Measurements from ENCODE around the gene DFFA.
"Not testable (repeated sequence)": the region's sequence is repeated elsewhere in the genome, so short reads cannot be mapped to it uniquely, and the experiment has no call there.

Gene DFFA

DNA sequence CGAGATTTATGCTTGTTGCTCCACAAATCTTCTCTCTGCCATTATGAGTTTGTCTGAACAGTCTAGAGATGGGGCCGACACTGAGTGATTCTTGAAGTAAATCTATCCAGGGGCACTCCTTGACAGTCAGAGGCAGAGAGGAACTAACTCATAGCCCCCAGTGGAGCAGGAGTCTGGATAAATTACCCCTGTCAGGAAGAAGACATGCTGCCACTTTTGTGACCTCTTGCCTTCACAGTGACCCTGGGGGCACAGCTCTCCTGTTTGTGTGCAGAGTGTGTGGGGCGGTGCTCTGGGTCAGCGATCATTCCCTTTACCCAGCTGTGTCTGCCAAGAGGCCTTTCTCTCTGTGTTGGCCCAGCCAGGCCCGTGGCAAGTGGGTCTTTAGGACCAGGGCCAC, 31.9 kb upstream of the DFFA start:
- DNase-seq: no peak

DNA sequence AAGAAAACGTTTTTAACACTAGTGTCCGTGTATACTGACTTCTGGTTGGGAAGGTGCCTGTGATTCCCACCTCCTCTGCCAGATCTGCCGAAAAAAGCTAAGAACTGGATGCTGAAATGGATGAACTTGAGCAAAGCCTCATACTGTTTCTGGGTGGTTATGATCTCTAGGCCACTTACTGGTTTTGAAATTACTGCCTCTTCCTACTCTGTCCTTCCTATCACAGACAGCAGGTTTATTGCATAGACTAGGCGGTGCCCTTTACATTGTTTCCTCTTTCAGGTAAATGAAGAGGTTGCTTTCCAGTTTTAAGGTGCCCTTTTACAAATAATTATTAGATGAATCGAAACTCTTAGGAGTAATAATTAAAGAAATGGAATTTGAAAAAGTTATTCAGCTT, 29.9 kb upstream of the DFFA start:
- no peak for DNase-seq

DNA sequence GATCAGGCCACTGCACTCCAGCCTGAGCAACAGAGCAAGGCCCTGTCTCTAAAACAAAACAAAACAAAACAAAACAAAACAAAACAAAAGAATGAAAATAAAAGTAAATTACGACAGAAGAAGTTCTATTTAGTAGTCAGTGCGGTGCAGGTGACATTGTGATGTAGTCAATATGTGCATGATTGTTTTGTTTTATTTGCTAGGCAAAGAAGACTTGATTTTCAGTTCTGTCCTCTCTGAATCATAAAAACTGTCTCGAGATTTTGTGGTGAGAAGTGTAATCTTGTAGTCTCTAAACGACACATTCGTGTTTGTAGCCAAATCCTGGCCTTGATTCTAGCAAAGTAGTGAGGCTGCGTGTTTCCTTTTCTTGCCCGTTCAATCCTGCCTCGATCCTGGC, 25.9 kb upstream of the DFFA start:
- DNase-seq: no peak

DNA sequence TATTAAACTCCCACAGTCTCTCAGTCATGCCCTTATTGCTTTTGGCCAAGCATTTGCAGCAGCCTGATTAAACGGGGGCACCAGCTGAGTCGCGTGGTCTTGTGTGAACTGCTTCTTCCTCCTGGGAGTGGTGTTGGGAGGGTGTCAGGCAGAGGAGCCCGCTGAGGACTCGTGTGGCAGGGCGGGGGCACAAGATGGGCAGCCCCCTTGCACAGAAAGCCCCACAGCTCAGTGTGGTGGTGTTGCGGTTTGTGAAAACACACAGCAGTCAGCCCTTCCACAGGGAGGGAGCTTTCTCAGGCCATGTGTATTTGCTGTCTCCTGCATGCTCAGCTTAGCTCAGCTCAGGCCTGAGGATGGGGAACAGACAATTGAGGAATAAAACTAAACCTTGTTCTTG, 24.8 kb upstream of the DFFA start:
- no peak for DNase-seq

DNA sequence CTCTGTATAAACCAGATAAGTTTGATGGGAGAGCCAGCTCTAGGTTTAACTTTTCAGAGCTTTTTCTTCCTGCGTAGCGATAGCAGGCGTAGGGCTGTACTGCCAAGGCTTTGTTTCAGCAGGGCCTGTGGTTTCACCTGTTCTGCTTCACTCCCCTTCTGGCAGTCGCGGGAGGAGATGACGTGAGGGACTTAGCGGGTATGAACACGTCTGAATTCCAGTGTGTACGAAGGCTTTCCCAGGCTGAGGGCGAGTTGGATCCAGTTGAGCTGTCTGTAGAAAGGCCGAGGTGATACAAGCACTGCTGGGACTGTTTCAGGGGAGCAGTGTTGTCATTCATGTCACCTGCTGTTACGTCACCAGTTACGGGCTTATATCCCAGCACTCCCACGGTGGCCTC, 23.6 kb upstream of the DFFA start:
- no peak for DNase-seq

DNA sequence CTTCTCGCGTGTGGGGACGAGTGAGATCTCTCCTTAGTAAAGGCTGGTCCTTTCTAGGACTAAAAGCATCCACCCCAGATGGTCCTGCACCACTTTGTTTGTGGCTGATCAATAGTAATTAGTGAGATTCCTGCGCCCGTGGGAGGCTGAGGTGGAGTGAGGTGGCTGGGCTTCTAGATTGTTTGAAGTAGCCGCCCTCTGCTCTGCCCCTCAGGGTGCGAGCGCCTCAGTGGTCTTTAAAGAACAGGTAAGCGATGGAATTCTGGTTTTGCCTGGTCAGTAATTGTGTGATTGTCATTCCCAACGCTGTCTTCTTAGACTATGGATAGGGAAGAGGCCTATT, 23.1 kb upstream of the DFFA start:
- DNase-seq: no peak

DNA sequence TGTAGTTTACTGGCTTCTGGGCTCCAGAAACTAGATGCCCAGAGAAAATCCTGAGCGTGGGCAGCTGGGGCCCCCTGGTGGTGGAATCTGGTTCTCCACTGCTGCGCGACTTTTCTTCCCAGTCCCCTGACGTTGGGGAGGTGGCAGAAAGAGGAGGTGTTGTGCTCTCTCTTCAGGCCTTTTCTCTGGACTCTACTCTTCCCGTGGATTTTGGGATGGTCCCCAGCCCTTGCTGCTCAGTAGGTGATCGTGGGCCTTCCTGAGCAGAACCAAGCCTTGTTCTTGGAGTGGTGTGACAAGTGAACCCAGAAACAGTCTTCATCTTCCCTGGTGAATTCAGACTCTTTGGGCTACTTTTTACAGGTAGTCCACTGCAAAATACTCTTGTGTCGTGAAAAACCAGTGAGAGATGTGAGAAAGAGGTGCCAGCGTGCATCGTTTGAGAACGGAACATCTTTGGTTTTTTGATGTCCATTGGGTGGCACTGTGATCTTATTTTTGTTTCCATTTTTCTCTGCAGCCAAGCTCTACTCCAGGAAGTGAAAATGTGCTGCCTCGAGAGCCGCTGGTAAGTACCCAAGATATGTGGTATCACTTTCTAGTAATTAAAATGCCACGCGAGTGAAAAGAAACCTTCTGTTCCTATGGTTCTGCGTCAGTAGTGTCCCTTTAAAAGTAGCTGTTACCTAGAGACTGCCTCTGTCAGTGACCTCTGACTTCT, 22.6 kb upstream of the DFFA start:
- peak; percentile 83 for DNase-seq

DNA sequence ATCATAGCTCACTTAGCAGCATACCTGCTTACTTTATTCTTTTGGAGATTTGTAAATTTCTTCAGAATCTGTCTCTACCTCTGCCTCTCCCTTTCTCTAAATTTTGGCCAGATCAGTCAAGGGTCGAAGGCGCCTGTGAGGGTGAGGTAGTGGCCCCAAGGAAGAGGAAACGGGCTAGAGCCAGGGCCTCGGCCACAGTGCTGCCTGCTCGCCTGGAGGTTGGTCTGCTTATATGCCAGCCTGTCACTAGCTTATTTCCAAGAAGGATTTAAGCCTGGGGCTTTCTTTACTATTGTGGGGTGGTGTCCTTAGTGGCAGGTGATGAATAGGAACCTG, 22.1 kb upstream of the DFFA start:
- no peak for DNase-seq

DNA sequence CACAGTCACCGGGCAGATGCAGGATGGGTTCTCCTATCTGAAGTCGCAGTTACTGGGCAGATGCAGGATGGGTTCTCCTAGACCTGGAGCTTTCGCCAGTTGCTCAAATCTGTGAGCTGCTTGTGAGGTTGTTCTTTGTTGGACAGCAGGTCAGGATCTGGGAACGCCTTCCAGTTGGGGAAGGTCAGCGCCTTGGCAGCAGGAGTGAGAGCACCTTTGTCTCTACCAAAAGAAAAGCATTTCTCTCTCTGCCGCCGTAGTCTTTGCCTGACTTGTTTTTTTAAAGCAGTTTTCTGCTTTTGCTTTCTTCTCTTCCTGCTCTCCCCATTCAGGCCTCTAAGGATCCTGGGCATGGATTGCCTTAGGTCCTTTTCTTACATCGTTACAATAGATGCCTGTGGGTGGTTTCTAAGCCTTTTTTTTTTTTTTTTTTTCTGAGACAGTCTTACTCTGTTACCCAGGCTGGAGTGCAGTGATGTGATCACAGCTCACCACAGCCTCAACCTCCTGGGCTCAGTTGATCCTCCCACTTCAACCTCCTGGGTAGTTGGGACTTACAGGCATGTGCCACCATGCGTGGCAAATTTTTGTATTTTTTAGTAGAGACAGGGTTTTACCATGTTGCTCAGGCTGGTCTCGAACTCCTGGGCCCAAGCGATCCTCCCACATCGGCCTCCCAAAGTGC, 18.1 kb upstream of the DFFA start:
- DNase-seq: no peak

DNA sequence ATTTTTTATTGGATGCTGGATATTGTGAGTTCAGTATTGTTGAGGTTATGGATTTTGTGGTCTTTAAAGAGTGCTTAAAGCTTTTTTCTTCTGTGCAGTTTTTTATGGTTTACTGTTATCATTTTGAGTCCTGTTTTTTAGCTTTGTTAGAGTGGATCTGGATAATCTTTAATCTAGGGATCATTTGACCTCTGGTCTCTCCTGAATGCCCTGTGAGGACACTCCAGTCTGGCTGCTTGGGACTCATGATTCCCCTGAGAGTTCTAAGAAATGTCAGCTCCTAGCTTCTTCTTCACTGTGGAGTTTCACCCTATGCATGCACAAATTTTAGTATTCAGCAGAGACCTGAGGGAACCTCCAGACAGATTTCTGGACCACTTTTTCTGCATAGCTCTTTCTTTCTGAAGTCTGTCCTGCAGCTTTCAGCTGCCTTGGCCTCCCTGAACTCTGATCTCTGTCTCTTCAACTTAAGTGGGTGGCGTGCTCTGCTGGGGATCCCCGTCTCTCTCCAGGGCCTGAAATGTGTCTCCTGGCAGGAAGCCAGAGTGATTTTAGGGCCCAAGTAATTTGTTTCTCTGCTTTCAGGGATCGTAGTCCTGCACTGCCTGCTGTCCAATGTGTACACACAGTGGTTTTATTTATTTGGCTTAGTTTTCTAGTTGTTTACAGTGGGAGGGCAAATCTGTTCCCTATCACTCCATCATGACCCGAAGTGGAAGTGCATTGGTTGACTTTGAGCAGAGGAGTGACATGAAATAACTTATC, 17.1 kb upstream of the DFFA start:
- DNase-seq: no peak

DNA sequence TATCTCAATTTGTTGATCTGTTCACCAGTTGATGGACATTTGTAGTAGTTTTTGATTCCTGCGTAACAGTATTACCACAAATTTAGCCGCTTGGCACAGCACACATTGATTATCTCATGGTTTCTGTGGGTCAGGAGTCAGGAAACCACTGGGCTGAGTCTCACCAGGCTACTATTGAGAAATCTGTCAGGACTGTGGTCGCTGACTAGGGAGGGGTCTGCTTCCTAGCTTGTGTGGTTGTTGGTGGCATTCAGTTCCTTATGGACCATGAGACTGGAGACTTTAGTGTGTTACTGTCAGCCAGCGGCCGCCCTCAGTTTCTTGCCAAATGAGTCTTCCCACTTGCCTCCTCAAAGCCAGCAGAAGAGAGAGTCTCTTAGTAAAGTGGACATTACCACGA, 12.2 kb upstream of the DFFA start:
- no peak for DNase-seq

DNA sequence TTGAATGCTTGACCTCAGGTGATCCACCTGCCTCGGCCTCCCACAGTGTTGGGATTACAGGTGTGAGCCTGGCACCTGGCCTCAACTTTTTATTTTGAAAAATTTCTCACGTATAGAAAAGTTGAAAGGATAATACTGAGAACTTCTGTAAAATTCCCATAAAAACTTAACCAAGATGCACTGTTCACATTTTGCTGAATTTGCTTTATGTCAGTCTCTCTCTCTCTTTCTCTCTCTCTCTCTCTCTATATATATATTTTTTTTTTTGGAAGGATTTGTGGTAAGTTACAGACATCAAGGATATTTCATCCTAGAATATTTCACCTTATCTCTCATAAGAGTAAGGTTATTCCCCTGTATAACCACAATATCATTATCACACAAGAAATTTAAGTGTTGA, 8.3 kb upstream of the DFFA start:
- no peak for DNase-seq

DNA sequence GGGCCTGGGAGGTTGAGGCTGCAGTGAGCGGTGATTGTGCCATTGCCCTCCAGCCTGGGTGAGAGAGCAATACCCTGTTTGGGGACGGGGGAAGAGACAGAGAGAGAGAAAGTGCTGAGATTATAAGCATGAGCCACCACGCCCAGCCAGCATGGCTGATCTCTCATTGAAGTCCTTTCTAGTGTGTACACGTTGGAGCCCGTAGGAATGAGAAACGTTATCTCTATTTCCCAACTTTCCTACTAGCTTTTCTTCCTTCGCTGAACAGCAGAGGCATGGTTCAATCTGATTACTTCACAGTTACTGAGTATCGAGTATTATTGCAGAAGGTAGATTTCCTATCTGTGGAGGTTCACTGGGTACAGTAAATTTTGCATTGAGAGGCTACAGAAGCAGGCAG, 7.0 kb upstream of the DFFA start:
- DNase-seq: no peak

DNA sequence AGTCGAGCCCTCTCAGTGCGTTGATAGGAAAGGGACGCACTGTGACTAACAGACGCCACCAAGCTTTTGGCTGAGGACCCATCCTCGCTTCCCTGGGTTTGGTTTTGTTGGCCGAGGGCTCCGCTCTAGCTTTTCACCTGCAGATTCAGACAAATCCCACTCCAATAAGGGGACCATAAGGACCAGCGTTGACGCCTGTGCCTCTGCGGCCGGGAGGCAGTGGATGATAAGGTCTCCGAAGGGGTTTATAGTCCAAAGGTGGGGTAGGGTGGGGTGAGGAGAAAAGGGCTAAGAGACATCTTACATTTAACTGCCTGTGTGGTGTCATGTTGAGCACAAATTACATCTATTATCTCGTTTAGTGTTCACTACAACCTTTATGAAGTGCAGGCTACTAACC, 3.2 kb upstream of the DFFA start:
- no peak for DNase-seq

DNA sequence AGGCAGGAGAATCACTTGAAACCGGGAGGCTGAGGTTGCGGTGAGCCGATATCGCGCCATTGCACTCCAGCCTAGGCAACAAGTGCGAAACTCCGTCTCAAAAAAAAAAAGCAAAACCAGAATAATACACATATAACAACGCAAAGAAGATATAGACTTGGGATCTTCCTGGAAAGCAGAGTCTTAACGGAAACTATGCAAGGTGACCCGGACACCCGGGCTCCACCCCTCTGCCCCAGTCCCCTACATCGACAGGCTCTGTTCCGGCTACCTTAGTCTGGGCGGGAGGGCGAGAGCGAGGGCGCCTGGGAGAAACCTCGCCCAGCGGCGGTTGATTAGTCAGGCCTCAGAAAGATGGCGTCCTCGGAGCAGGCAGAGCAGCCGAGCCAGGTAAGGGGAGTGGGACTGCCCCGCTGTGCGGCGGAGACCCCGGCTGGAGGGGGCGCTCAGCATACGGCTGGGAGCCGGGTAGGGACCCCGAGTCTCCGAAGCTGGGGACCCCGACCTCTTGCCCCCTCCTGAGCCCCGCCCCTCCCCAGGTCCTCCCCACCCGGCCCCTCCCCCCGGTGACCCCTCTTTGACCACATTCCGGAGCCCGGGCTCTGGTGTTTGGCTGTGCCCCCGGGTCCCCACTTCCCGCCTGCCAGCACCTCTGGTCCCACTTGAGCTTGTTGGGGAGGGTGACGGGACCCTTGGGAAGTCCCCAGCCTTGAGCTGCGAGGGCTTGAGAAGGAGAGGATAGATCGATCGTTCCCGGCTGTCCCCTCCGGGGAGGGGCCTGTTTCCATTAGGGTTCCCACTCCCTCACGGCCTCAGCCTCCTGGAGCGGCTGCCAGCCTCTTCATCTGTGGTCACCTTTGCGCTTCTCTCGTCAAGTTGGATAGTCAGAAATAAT, 2.5 kb upstream of the DFFA start, which contains the start of gene PEX14:
Gene PEX14 (plus strand): TSS at position 338 of the 895 bp plus-strand sequence. CDS start 17 bp downstream, at position 355.
- peak; percentile 82 for DNase-seq

DNA sequence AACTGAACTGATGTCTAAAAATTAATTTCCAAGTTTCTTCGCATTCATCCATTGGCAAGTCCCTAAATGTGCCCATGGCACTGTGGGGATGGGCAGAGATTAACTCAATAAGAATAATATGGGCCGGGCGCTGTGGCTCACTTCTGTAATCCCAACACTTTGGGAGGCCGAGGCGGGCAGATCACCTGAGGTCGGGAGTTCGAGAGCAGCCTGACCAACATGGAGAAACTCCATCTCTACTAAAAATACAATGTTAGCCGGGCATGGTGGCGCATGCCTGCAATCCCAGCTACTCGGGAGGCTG, 1.9 kb upstream of the DFFA start:
- DNase-seq: not testable (repeated sequence)

DNA sequence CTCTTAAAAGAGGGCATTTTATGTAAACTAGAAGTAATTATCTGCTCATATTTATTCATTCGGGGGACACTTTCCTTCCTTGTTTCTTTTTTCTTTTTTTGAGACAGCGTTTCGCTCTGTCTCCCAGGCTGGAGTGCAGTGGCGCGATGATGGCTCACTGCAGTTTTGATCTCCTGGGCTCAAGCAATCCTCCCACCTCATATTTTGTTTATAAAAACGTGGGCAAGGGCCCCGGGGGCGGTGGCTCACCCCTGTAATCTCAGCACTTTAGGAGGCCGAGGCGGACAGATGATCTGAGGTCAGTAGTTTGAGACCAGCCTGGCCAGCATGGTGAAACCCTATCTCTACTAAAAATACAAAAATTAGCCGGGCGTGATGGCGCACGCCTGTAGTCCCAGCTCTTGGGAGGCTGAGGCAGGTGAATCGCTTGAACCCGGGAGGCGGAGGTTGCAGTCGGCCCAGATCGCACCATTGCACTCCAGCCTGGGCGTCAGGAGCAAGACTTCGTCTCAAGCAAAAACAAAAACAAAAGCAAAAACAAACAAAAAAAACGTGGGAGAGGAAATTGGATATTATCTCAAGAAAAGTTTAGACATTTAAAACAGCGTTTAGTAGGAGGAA, 926 bp upstream of the DFFA start:
- DNase-seq: no peak

DNA sequence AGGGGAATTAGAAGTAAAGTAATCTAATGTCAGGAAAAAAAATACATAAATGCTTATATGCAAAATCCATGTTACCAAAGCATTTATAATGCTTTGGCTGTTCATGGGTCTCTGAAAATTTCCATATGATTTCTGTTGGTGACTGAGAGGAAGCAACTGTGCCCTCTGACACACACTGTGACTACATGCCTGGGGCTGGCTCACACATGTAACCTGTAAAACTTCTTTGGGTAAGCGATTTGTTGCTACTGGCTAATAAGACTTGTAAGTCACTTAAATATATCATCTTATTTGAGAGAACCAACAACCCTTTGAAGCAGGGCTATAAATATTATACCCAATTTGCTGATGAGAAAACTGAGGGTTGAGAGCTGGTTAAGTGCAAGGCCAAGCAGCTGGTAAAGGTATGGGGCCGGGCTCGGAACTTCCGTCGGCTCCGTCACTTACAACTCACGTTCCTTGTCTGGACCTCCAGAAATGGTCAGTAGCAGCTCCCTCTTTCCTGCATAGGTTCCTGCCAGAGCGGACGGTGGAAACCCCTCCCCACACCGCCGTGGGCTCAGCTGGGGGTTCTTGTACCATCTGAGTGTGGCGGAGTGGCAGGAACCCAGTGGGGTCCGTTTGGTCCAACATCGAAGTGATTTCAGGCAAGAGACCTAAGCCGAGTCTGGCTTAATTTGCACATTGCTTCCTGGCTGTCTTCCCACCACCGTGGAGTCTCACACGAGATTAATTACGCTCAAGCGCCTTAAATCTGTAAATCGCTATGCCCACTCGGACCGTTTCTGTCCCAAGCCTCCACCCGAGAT, 714 bp downstream of the DFFA start:
- DNase-seq: no peak

DNA sequence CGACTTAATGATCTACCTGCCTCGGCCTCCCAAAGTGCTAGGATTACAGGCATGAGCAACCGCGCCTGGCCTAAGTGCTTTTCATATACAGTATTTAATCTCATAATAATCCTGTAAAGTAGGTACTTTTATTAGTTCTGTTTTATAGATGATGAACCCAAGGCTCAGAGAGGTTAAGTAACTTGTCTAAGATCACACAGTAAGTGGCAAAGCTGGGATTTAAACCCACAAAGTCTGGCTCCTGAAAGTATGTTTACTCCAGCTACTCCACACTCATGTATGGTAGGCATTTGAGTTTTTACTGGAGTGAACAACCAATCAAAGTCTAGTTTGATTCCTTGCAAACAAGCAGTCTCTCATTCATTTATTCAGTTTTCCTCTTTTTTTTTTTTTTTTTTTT, 2.3 kb downstream of the DFFA start:
- no peak for DNase-seq

DNA sequence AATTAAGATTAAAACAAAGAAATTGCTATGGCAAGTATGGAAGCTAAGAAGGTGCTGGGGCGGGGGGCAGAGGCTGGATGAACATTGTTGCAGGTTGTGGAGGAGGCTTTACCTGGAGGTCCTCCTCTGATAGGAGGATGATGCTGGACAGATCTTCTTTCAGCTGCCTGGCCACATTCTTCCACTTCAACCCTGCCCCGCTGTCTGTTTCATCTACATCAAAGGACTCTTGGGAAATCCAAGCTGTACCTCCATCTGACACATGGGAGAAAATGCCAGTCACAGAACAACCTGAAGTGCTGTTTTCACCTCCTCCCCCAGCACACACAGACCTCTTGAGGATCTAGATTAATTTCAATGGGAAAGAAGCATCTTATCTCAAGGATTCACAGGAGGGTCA, 5.3 kb downstream of the DFFA start:
- no peak for DNase-seq

DNA sequence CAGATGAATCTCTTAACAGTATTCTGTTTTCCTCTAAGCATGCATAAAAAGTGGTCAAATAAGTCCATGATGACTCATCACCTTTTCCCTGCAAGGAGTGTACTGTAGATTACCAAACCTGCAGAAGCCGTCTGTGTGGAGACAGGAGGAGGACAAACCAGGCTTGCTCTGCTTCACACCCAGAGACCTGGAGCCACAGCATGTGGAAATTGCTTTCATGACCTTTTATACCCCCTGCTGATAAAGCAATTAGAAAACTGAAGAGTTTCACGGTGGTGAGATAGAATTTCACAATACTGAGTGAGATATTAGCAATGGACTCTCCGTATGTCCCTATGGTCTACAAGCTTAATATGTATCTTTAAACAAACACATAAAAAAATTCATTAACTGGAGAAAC, 13.1 kb downstream of the DFFA start:
- DNase-seq: no peak

DNA sequence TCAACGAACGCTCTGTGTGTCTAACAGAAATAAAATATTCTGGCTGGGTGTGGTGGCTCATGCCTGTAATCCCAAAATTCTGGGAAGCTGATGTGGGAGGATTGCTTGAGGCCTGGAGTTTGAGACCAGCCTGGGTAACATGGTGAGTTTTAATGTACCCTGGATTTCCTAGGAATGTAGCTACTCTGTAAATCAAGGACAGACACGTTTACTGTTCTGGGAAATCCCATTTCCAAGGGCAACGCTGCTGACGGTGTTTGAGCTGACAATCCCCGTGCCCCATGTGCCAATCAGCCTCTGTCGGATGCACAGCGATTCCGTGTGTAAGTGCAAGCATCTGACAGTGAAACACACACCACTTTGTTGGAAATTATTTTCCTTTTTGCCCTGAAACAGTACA, 14.5 kb downstream of the DFFA start:
- DNase-seq: no peak

All from activated CD8-positive, alpha-beta memory T cell treated with anti-CD3 and anti-CD28 coated beads, Interleukin-2, amount 50 U/mL, for 4 hours (primary cell).